A549 (cell line): Measurements from ENCODE around the gene NSUN7.

Experiments
- EHMT2 ChIP-seq: fragments of 200-600 bp; sonication (generic); IDR thresholded peaks from 2 replicates; pipeline ENCODE4 v1.6.1; 2016; ENCODE audit warnings: antibody characterized with exemption, low read depth, mild to moderate bottlenecking, moderate library complexity
- JUN ChIP-seq, 2 experiments: fragments of >200 bp; sonication (Bioruptor Twin); formaldehyde crosslinking; IDR thresholded peaks; 2 replicates in 1 of 2; 3 replicates in 1 of 2; pipeline ENCODE4 v1.6.1; 2016 to 2017
- JUNB ChIP-seq: fragments of >200 bp; sonication (Bioruptor Twin); formaldehyde crosslinking; IDR thresholded peaks from 2 replicates; pipeline ENCODE4 v1.6.1; 2016
- MAX ChIP-seq: IDR thresholded peaks from 2 replicates; pipeline ENCODE4 v1.6.1; 2012
- NR3C1 ChIP-seq: fragments of >200 bp; sonication (Bioruptor Twin); formaldehyde crosslinking; IDR thresholded peaks from 3 replicates; pipeline ENCODE4 v1.6.1; 2017
- POLR2A ChIP-seq: IDR thresholded peaks from 2 replicates; pipeline ENCODE4 v1.6.1; 2012; ENCODE audit warnings: mild to moderate bottlenecking, low read length
- RAD21 ChIP-seq, 2 experiments: fragments of >200 bp in 1 of 2; sonication (Bioruptor Twin) in 1 of 2; formaldehyde crosslinking in 1 of 2; IDR thresholded peaks in 1 of 2; conservative IDR thresholded peaks in 1 of 2; 2 replicates in 1 of 2; 3 replicates in 1 of 2; pipeline ENCODE4 v1.6.1; 2012 to 2018; ENCODE audit warnings: inconsistent platforms in 1 of 2
- SMC3 ChIP-seq: fragments of >200 bp; sonication (Bioruptor Twin); formaldehyde crosslinking; IDR thresholded peaks from 3 replicates; pipeline ENCODE4 v1.6.1; 2018; ENCODE audit warnings: inconsistent platforms
- ZNF302 ChIP-seq: fragments of 250-450 bp; sonication (Bioruptor Pico); IDR thresholded peaks from 2 replicates; pipeline ENCODE4 v1.9.0; 2021; ENCODE audit warnings: inconsistent platforms, mild to moderate bottlenecking, moderate library complexity
- TF ChIP-seq, protein P1 (sequence below): IDR thresholded peaks from 2 replicates; pipeline ENCODE4 v1.6.1; 2012
- TF ChIP-seq, protein P2 (sequence below): fragments of >200 bp; sonication (Bioruptor Twin); formaldehyde crosslinking; IDR thresholded peaks from 3 replicates; pipeline ENCODE4 v1.5.1; 2016
- TF ChIP-seq, protein P3 (sequence below): fragments of 250-450 bp; sonication (Bioruptor Pico); IDR thresholded peaks from 2 replicates; pipeline ENCODE4 v1.5.0; 2020; ENCODE audit warnings: low read depth, mild to moderate bottlenecking, moderate library complexity

GRCh38 chr4:40827758-40828157, 78.0 kb downstream of the NSUN7 start:
- TF ChIP-seq EHMT2 (no peak), RAD21 (conservative IDR thresholded peaks at IDR 0.05 in 1 of 2, IDR thresholded peaks at IDR 0.05 in 1 of 2) (no peak), POLR2A (no peak), SMC3 (no peak), ZNF302 (CRISPR knock-in tag) (no peak), MAX (no peak), NR3C1 (no peak), JUNB (no peak), JUN (IDR thresholded peaks at IDR 0.05) (no peak)
- TF ChIP-seq, protein P1, sequence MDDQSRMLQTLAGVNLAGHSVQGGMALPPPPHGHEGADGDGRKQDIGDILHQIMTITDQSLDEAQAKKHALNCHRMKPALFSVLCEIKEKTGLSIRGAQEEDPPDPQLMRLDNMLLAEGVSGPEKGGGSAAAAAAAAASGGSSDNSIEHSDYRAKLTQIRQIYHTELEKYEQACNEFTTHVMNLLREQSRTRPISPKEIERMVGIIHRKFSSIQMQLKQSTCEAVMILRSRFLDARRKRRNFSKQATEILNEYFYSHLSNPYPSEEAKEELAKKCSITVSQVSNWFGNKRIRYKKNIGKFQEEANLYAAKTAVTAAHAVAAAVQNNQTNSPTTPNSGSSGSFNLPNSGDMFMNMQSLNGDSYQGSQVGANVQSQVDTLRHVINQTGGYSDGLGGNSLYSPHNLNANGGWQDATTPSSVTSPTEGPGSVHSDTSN: no peak
- TF ChIP-seq, protein P2, sequence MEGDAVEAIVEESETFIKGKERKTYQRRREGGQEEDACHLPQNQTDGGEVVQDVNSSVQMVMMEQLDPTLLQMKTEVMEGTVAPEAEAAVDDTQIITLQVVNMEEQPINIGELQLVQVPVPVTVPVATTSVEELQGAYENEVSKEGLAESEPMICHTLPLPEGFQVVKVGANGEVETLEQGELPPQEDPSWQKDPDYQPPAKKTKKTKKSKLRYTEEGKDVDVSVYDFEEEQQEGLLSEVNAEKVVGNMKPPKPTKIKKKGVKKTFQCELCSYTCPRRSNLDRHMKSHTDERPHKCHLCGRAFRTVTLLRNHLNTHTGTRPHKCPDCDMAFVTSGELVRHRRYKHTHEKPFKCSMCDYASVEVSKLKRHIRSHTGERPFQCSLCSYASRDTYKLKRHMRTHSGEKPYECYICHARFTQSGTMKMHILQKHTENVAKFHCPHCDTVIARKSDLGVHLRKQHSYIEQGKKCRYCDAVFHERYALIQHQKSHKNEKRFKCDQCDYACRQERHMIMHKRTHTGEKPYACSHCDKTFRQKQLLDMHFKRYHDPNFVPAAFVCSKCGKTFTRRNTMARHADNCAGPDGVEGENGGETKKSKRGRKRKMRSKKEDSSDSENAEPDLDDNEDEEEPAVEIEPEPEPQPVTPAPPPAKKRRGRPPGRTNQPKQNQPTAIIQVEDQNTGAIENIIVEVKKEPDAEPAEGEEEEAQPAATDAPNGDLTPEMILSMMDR: no peak
- TF ChIP-seq, protein P3, sequence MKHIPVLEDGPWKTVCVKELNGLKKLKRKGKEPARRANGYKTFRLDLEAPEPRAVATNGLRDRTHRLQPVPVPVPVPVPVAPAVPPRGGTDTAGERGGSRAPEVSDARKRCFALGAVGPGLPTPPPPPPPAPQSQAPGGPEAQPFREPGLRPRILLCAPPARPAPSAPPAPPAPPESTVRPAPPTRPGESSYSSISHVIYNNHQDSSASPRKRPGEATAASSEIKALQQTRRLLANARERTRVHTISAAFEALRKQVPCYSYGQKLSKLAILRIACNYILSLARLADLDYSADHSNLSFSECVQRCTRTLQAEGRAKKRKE: no peak
